Memory B cell (primary cell): ENCODE data around the gene CRACDL.
A peak's percentile ranks its signal among the peaks of the same experiment; 100 is the strongest.

Source experiments
- ATAC-seq: fragments of 150-1000 bp; cut with Tn5 transposase; 2 replicates; pipeline ENCODE4 v1.10.0; 2021; ENCODE audit warnings: low read depth, mild to moderate bottlenecking, moderate library complexity
- DNase-seq, 2 donors: peaks; one replicate each; pipeline ENCODE4 v3.0.0; 2022; ENCODE audit warnings: low spot score in 2 of 2
- H3K27ac Mint-ChIP-seq: one replicate; pipeline ENCODE4 v1.8.0; 2022; ENCODE audit warnings: mild to moderate bottlenecking, moderate library complexity, mixed read lengths
- H3K27me3 Mint-ChIP-seq: one replicate; pipeline ENCODE4 v1.8.0; 2022; ENCODE audit warnings: mixed read lengths
- H3K36me3 Mint-ChIP-seq: one replicate; pipeline ENCODE4 v1.8.0; 2022; ENCODE audit warnings: mild to moderate bottlenecking, mixed read lengths
- H3K4me1 Mint-ChIP-seq: one replicate; pipeline ENCODE4 v1.8.0; 2022; ENCODE audit warnings: mixed read lengths
- H3K4me3 Mint-ChIP-seq: one replicate; pipeline ENCODE4 v1.8.0; 2022; ENCODE audit warnings: mild to moderate bottlenecking, moderate library complexity, mixed read lengths
- H3K9me3 Mint-ChIP-seq: one replicate; pipeline ENCODE4 v1.8.0; 2022; ENCODE audit warnings: mixed read lengths

Gene CRACDL

DNA sequence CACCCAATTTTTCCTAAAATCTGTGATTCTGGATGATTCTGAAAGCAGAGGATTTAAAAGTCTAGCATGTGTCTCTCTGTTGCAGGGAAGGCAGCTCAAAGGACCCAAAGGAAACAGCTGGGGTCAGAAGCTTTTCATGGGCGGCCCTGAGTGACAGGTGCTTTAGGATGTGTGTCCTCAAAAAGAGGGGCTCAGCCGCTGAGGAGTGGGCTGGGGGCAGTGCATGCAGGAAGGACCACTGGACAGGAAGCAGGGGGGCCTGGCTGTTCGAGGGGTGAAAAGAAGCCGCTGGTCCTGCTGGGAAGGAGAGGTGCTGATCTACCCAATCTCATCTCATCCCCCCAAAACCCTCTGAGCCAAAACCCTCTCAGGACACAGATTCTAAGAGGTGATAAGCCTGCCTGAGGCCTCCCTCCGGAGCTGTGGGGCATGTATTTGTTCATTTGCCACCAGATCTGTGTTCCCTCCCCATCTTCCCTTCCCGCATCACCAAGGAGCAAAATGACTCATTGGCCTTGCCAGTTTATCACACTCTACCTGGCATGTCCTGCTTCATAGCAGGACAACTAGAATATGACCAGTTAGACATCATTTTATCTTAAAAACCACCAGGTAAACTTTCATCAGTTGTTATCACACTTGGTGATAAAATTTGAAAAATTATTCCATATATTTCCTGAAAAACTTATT is 106.3 kb downstream of the CRACDL start:
- ATAC-seq (no peak), DNase-seq (no peak)
- no peaks in the 10 kb centered on the region for H3K27me3 Mint-ChIP-seq
- H3K9me3 Mint-ChIP-seq, result no peaks in the 10 kb centered on the region
- no peak overlapping the region for H3K4me3 Mint-ChIP-seq
- H3K36me3 Mint-ChIP-seq, result no peaks in the 10 kb centered on the region
- H3K27ac Mint-ChIP-seq, result no peak overlapping the region
- H3K4me1 Mint-ChIP-seq, result no peaks in the 10 kb centered on the region

- H3K27me3 Mint-ChIP-seq, result no peaks in the 10 kb centered on the region
- no peak for DNase-seq
- no peak overlapping the region for H3K27ac Mint-ChIP-seq
- ATAC-seq, result no peak
- no peaks in the 10 kb centered on the region for H3K9me3 Mint-ChIP-seq
- H3K36me3 Mint-ChIP-seq, result no peaks in the 10 kb centered on the region
- no peak overlapping the region for H3K4me3 Mint-ChIP-seq
- H3K4me1 Mint-ChIP-seq, result peaks cover 4% of the 10 kb centered on the region
These were observed 107.1 kb downstream of the CRACDL start for GRCh38 chr2:98828793-98829371.

DNA sequence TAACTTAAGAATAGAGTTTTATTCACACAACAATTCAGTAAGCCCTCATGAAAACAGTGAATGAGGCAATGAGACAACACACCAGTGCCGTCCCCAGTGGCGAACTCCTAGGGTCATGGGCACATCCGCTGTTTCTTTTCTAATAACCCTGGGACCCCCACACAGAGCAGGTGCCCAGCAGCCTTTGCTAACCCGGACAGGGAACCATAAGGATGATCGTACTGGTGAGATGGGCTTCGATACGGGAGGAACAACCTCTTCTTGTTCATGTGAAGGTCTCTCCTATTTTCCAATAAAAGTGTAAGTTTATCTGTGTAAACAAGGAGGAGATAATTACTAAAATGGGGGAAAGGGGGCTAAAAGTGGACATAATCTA is 107.7 kb downstream of the CRACDL start:
- Mint-ChIP-seq H3K27me3 (no peaks in the 10 kb centered on the region), H3K36me3 (no peaks in the 10 kb centered on the region), H3K4me1 (peaks cover 9% of the 10 kb centered on the region), H3K27ac (no peak overlapping the region), H3K4me3 (no peak overlapping the region), H3K9me3 (no peaks in the 10 kb centered on the region)
- ATAC-seq, result no peak
- no peak for DNase-seq

GRCh38 chr2:98827625-98828368 is 108.2 kb downstream of the CRACDL start:
- peaks cover 9% of the 10 kb centered on the region for H3K4me1 Mint-ChIP-seq

GRCh38 chr2:98826856-98827255 is 109.2 kb downstream of the CRACDL start:
- no peak overlapping the region for H3K4me3 Mint-ChIP-seq
- no peaks in the 10 kb centered on the region for H3K9me3 Mint-ChIP-seq
- H3K4me1 Mint-ChIP-seq, result peaks cover 9% of the 10 kb centered on the region
- H3K27me3 Mint-ChIP-seq, result no peaks in the 10 kb centered on the region
- DNase-seq (no peak), ATAC-seq (no peak)
- no peaks in the 10 kb centered on the region for H3K36me3 Mint-ChIP-seq
- no peak overlapping the region for H3K27ac Mint-ChIP-seq

More at GRCh38 chr2:98827625-98828368, 108.2 kb downstream of the CRACDL start:
- ATAC-seq, result no peak
- H3K9me3 Mint-ChIP-seq, result no peaks in the 10 kb centered on the region
- DNase-seq, result no peak
- no peaks in the 10 kb centered on the region for H3K36me3 Mint-ChIP-seq
- H3K27me3 Mint-ChIP-seq, result no peaks in the 10 kb centered on the region
- H3K4me3 Mint-ChIP-seq, result no peak overlapping the region
- no peak overlapping the region for H3K27ac Mint-ChIP-seq

GRCh38 chr2:98825858-98826257 is 110.2 kb downstream of the CRACDL start:
- Mint-ChIP-seq H3K9me3 (no peaks in the 10 kb centered on the region), H3K27me3 (no peaks in the 10 kb centered on the region), H3K36me3 (no peaks in the 10 kb centered on the region), H3K4me1 (peaks cover 9% of the 10 kb centered on the region), H3K27ac (no peak overlapping the region), H3K4me3 (no peak overlapping the region)
- ATAC-seq (no peak), DNase-seq (no peak)

DNA sequence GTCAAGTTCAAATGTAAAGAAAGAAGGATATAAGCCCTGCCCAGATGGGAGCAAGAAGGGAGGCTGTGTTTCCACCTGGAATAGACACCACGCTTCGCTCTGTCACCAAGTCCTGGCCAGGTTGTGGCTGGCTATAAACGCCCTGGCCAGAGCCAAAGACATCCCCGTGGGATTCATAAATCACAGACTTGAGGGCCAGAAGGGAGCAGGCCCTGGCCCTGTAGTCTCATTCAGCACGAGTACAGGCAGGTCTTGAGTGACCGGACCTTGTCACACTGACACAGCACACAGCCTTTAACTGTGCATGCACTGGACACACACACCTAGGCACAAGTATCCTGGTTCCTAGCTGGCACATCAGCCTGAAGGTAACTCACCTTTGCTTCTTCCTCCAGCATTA is 110.6 kb downstream of the CRACDL start:
- H3K9me3 Mint-ChIP-seq, result no peaks in the 10 kb centered on the region
- peaks cover 9% of the 10 kb centered on the region for H3K4me1 Mint-ChIP-seq
- no peaks in the 10 kb centered on the region for H3K27me3 Mint-ChIP-seq
- DNase-seq, result no peak
- no peak overlapping the region for H3K27ac Mint-ChIP-seq
- no peaks in the 10 kb centered on the region for H3K36me3 Mint-ChIP-seq
- H3K4me3 Mint-ChIP-seq, result no peak overlapping the region
- no peak for ATAC-seq

DNA sequence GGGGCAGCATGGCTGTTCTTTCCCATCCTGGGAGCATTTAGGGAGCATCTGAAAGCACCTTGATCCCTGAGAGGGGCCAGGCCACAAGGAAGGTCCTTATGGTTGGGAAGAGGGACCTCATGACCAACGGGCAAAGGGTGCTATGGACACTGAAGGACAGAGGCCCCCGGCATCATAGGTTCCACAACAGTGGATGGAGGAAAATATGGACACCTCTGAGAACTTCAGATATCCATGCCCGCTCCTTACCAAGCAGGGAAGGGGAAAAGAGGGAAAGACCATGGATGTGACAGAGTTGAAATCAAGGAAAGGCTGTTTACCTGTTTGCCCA is 111.0 kb downstream of the CRACDL start:
- H3K4me1 Mint-ChIP-seq, result peaks cover 9% of the 10 kb centered on the region
- ATAC-seq (no peak), DNase-seq (no peak)
- no peaks in the 10 kb centered on the region for H3K27me3 Mint-ChIP-seq
- H3K9me3 Mint-ChIP-seq, result no peaks in the 10 kb centered on the region
- no peaks in the 10 kb centered on the region for H3K36me3 Mint-ChIP-seq
- no peak overlapping the region for H3K4me3 Mint-ChIP-seq
- no peak overlapping the region for H3K27ac Mint-ChIP-seq

- Mint-ChIP-seq H3K36me3 (no peaks in the 10 kb centered on the region), H3K4me1 (peaks cover 9% of the 10 kb centered on the region), H3K27ac (peak overlapping the region; percentile 7)
These were observed 111.6 kb downstream of the CRACDL start for GRCh38 chr2:98824256-98825019.

GRCh38 chr2:98823196-98824170 is 112.5 kb downstream of the CRACDL start:
- ATAC-seq, result no peak
- no peak overlapping the region for H3K27ac Mint-ChIP-seq

More at GRCh38 chr2:98824256-98825019, 111.6 kb downstream of the CRACDL start:
- ATAC-seq (peak; percentile 27), DNase-seq (no peak)
- Mint-ChIP-seq H3K4me3 (peak overlapping the region; percentile 24), H3K27me3 (no peaks in the 10 kb centered on the region), H3K9me3 (no peaks in the 10 kb centered on the region)

GRCh38 chr2:98822301-98823164 is 113.5 kb downstream of the CRACDL start:
- peak; percentile 90 for ATAC-seq
- DNase-seq, result peak; percentile 54 to 58
- Mint-ChIP-seq H3K27me3 (no peaks in the 10 kb centered on the region), H3K4me1 (peaks cover 9% of the 10 kb centered on the region), H3K27ac (no peak overlapping the region), H3K9me3 (no peaks in the 10 kb centered on the region), H3K36me3 (no peaks in the 10 kb centered on the region), H3K4me3 (peak overlapping the region; percentile 76)

More at GRCh38 chr2:98823196-98824170, 112.5 kb downstream of the CRACDL start:
- DNase-seq, result no peak
- no peaks in the 10 kb centered on the region for H3K36me3 Mint-ChIP-seq
- H3K27me3 Mint-ChIP-seq, result no peaks in the 10 kb centered on the region
- H3K4me1 Mint-ChIP-seq, result peaks cover 9% of the 10 kb centered on the region
- H3K4me3 Mint-ChIP-seq, result peak overlapping the region; percentile 73
- no peaks in the 10 kb centered on the region for H3K9me3 Mint-ChIP-seq

GRCh38 chr2:98821629-98822135 is 114.3 kb downstream of the CRACDL start:
- H3K27ac Mint-ChIP-seq, result no peak overlapping the region
- H3K4me1 Mint-ChIP-seq, result peaks cover 9% of the 10 kb centered on the region
- no peaks in the 10 kb centered on the region for H3K9me3 Mint-ChIP-seq
- DNase-seq, result no peak
- no peaks in the 10 kb centered on the region for H3K27me3 Mint-ChIP-seq
- no peaks in the 10 kb centered on the region for H3K36me3 Mint-ChIP-seq
- no peak overlapping the region for H3K4me3 Mint-ChIP-seq
- ATAC-seq, result no peak
